HepG2 (cell line): ENCODE data around the gene C18orf63. TPM values are rescaled to one million over a fixed set of nuclear protein-coding genes. Genes with fewer than 3 reads are reported as not detected.

Experiments used
- ARID5B ChIP-seq: IDR thresholded peaks from 2 replicates; pipeline ENCODE4 v1.4.0; 2020; ENCODE audit warnings: mild to moderate bottlenecking, missing genetic modification reagents
- CREB1 ChIP-seq, 2 experiments: fragments of 450-650 bp in 1 of 2; IDR thresholded peaks; 2 replicates each; pipeline ENCODE4 v1.6.1; 2016 to 2017; ENCODE audit warnings: control low read depth in 1 of 2, mild to moderate bottlenecking in 1 of 2, missing compliant biosample characterization in 1 of 2, missing genetic modification characterization in 1 of 2
- ETV5 ChIP-seq: IDR thresholded peaks from 2 replicates; pipeline ENCODE4 v1.6.1; 2018; ENCODE audit warnings: missing biosample characterization, missing genetic modification reagents, inconsistent platforms, borderline replicate concordance
- FOXM1 ChIP-seq: sonication (generic); formaldehyde crosslinking; IDR thresholded peaks from 2 replicates; pipeline ENCODE4 v1.5.0; 2020; ENCODE audit warnings: missing genetic modification reagents
- POGZ ChIP-seq: sonication (generic); formaldehyde crosslinking; IDR thresholded peaks from 2 replicates; pipeline ENCODE4 v1.4.0; 2020; ENCODE audit warnings: mild to moderate bottlenecking, missing genetic modification reagents
- THAP11 ChIP-seq: IDR thresholded peaks from 2 replicates; pipeline ENCODE4 v1.6.1; 2016; ENCODE audit warnings: missing biosample characterization, missing genetic modification reagents
- TMF1 ChIP-seq: sonication (generic); formaldehyde crosslinking; IDR thresholded peaks from 2 replicates; pipeline ENCODE4 v1.8.1; 2022; ENCODE audit warnings: low read depth, missing genetic modification reagents
- ZNF17 ChIP-seq: sonication (generic); formaldehyde crosslinking; IDR thresholded peaks from 2 replicates; pipeline ENCODE4 v1.5.0; 2020; ENCODE audit warnings: mild to moderate bottlenecking, missing genetic modification reagents
- ZNF318 ChIP-seq: sonication (generic); formaldehyde crosslinking; IDR thresholded peaks from 2 replicates; pipeline ENCODE4 v1.4.0; 2020; ENCODE audit warnings: mild to moderate bottlenecking, missing genetic modification reagents
- ZNF75D ChIP-seq: sonication (generic); formaldehyde crosslinking; IDR thresholded peaks from 2 replicates; pipeline ENCODE4 v1.8.1; 2023; ENCODE audit warnings: missing genetic modification reagents, mild to moderate bottlenecking, borderline replicate concordance
- polyA plus RNA-seq, 8 experiments: library from polyadenylated mRNA; depleted of rRNA in 3 of 8; stranded (reverse) in 7 of 8; unstranded in 1 of 8; fragments of >200 nt; fragmentation: Illumina TruSeq in 4 of 8; extraction: Trizol in 4 of 8; gene quantifications; 2 replicates each; pipeline versions ENCODE4 v1.2.1 to v1.2.3, GENCODE V29; 2011 to 2016; ENCODE audit warnings: low read depth in 4 of 8, missing spikeins in 1 of 8, mixed read lengths in 1 of 8; ENCODE audit not compliant: insufficient read depth in 1 of 8
- total RNA-seq, 5 experiments: library from RNA; depleted of rRNA; stranded (reverse); fragments of >200 nt; fragmentation: Illumina TruSeq; extraction: Trizol; gene quantifications; 2 replicates each; pipeline ENCODE4 v1.2.3, GENCODE V29; 2016; ENCODE audit warnings: low read depth in 1 of 5
- TF ChIP-seq, protein P1 (sequence below): sonication (generic); formaldehyde crosslinking; IDR thresholded peaks from 2 replicates; pipeline ENCODE4 v1.4.0; 2020; ENCODE audit warnings: mild to moderate bottlenecking, missing genetic modification reagents

Gene C18orf63
- total and polyA plus RNA-seq, 2 of the 13 experiments (the other 11 are each of a cell fraction or from before 2014, with no cell fraction given): 0.01 TPM; not detected in 1

GRCh38 chr18:74281980-74282754 is 33.5 kb upstream of the C18orf63 start (continued):
- TF ChIP-seq ZNF318 (CRISPR knock-in tag) (0 out of 2 replicates have a peak, but pooled peaks have one; percentile 15), POGZ (CRISPR knock-in tag) (no peak), FOXM1 (CRISPR knock-in tag) (no peak), TMF1 (CRISPR knock-in tag) (no peak), ZNF17 (CRISPR knock-in tag) (no peak), ZNF75D (CRISPR knock-in tag) (no peak), CREB1 (IDR thresholded peaks at IDR 0.05) (no peak), CREB1 (CRISPR knock-in tag; IDR thresholded peaks at IDR 0.05) (0 out of 2 replicates have a peak, but pooled peaks have one; percentile 4), THAP11 (CRISPR knock-in tag) (peak; percentile 49), ARID5B (CRISPR knock-in tag) (peak; percentile 54), ETV5 (peak; percentile 76; the same call in 1 of the 2 replicates)
- TF ChIP-seq, protein P1, sequence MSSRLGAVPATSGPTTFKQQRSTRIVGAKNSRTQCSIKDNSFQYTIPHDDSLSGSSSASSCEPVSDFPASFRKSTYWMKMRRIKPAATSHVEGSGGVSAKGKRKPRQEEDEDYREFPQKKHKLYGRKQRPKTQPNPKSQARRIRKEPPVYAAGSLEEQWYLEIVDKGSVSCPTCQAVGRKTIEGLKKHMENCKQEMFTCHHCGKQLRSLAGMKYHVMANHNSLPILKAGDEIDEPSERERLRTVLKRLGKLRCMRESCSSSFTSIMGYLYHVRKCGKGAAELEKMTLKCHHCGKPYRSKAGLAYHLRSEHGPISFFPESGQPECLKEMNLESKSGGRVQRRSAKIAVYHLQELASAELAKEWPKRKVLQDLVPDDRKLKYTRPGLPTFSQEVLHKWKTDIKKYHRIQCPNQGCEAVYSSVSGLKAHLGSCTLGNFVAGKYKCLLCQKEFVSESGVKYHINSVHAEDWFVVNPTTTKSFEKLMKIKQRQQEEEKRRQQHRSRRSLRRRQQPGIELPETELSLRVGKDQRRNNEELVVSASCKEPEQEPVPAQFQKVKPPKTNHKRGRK (CRISPR knock-in tag): 0 out of 2 replicates have a peak, but pooled peaks have one; percentile 21
